Endometrial microvascular endothelial cells (primary cell): Measurements from ENCODE around the gene NEUROG2. TPM values are rescaled to one million over a fixed set of nuclear protein-coding genes. Genes with fewer than 3 reads are reported as not detected.

Experiments used
- in situ Hi-C: cut with HindIII; loops from 2 replicates; pipeline ENCODE4 v1.10.0; 2017; ENCODE audit warnings: low sequenced_read_pairs, low pct_unique_long_range_greater_than_20kb; ENCODE audit errors: inconsistent ontology term
- total RNA-seq: library from RNA; depleted of rRNA; stranded (reverse); fragments of >200 nt; gene quantifications from one replicate; pipeline ENCODE4 v1.2.3, GENCODE V29; 2015; ENCODE audit errors: inconsistent ontology term

NEUROG2 gene
- total RNA-seq, 1 donor from 2014 or later, result not detected

DNA sequence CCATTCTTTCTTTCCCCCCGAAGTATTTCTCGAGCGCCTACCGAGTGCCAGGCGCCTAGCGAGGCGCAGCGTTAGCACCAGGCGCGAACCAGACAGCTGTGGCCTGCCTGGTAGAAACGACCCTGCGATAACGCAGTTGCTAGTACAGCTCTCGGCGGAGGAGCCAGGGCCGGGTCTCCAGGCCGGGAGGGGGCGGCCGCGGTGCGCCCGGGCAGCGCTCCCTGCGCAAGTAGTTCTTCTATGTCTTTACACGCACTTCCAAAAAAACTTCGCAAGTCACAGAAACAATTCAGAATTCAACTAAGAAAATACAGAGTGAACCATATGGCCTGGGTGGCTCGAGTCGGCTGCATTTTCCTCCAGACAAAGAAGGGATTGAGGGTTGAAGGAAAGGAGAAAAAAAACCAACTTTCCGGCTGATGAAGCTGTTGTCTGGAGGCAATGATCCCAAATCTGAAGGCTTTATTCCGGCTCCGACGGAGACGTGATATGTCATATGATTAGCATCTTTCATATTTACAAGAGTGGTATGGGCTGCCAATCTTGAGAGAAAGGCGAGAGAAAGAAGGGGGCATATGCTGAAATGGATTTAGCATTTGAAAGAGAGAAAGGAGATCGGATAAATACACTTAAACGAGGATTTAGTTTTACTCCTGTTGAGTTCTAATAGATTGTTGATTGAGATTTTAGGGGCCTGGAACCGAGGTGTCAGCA, 7.2 kb upstream of the NEUROG2 start:
- in situ Hi-C loops, result loop anchor here (25.0 kb wide), 1 partner anchor 386 kb away; the partner anchor contains the start of gene FAM241A

DNA sequence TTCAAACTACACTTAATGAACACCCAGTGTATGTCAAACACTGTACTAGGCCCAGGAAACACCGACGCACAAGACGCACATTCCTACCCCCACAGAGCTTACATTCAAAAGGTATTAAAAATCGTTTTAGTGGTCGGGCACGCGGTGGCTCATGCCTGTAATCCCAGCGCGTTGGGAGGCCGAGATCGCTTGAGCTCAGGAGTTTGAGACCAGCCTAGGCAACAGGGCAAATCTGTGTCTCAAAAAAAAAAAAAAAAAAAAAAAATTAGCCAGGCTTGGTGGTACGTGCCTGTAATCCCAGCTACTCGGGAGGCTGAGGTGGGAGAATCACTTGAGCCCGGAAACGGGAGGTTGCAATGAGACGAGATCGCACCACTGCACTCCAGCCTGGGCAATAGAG, 6.5 kb upstream of the NEUROG2 start:
- in situ Hi-C loops, result loop anchor here (25.0 kb wide), 1 partner anchor 385 kb away; the partner anchor contains the start of gene FAM241A

DNA sequence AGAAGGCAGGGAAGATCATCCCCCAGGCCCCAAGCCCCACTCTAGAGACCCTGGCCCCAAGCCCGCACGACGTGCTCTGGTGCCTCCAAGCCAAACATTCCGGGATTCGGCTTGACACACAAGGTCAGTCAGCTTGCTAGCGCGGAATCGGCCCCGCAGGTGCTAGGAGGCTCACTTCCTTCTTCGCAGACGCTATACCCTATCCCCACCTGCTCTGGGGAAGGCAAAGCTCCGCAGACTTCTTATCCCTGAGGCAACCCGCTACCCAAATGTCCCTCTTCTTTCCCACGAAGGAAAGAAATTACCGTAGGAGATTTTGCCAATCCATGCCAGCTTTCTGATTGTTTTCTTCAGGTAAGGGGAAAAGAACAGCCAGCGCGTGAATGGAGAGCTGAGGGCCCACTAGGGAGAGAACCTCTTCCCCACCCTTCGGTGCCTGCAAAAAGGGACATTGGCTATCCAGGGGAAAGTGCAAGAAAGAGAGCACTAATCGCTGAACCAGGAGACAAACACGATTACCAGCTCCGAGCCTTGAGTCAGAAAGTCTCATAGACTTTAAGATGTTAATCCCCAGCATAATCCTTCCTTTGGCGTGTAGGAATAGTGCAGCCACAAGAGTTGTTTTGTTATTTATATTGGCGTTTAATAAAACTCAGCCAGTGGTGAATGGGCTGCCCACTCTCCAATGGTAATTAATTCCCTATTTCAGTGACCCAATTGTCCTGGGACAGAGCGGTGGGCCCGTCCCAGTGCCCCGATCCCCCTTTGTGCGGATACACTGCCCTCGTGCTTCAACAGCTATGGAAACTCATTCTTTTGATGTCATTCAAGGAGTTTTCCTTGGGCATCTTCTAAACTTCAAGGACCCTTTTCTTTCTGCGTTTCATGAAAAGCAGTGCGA, 5.4 kb upstream of the NEUROG2 start:
- in situ Hi-C loops, result loop anchor here (25.0 kb wide), 1 partner anchor 384 kb away; the partner anchor contains the start of gene FAM241A

DNA sequence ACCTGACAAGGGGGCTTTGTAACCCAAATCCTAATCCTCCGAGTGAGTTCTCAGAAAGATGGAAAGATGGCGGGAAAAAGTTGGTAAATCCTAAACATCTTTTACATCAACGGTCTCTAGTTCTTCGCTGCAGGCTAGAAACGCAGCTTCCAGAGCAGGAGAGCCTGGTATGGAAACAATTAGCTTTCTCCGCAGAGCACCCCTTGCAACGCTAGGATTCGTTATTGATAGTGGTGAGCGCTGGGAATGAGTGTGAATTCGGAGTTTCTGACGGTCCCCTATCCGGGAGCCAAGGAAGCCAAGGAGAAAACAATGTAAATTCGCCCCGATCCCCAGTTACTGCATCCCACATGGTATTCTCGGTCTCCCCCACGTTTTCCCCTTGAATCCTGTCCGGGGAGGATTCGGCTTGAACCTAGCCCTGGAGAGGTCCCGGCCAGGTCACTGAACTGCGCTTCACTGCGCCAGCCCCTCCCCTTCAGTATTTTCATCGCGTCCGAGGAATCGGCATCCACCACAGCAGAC, 4.7 kb upstream of the NEUROG2 start:
- in situ Hi-C loops, result loop anchor here (25.0 kb wide), 1 partner anchor 383 kb away; the partner anchor contains the start of gene FAM241A

DNA sequence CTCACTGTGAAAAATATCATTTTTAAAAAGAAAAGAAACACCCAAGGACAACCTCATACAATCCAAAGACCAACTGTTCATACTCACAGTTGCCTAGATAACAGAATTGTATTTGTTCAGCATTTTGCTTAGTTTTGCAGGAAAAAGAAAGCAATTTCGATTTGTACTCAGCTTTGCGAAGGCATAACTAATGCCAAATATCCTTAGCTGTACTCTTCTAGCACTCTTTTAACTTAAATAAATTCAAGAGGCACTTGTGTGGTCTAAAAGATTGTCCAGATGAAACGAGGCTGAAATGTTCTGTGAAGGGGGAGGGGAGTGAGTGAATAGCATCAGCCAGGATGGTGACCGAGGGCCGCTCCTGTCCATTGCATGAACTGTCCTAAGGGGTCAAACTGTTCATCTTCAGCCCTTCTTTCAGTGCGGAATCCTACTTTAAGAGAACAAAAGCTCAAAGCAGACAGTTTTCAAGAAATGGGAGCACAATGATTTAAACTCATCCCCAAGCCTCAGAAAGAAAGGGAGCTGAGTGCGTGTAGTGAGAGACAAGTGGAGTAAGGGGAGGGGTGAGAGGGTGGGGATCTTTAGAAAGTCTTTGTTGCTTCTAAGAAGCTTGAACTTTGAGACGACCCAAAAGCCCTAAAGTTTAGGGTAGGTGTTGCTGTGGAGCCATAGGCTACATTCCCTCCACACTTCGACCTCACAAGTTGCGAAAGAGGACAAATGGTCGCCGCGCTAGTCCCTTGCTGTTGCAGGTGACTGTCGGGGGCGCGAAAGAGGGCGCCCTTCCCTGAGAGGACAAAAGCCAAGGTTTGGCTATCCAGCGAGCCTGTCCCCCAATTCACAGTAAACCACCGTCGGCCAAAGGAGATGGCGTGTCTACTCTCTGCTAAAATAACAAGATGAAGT, 4.0 kb upstream of the NEUROG2 start:
- in situ Hi-C loops, result loop anchor here (25.0 kb wide), 1 partner anchor 383 kb away; the partner anchor contains the start of gene FAM241A

DNA sequence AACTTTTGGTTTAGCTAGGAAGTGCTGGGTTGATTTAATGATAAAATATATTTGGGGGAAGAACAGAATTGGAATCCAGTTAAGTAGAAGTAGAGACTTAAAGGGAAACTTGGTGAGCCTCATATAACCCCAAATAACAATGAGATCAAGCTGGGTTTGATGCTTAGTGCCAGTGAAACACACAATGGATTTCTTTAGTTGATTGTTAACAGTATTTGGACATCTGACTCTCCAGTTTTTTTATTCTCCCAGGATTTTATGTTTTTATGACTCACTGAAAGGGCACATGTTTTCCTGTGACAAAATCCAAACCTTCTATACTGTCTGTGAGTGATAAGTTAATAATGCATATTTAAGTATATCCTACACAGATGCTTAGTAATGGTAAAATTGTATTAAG, 2.7 kb upstream of the NEUROG2 start:
- in situ Hi-C loops, result loop anchor here (25.0 kb wide), 1 partner anchor 381 kb away; the partner anchor contains the start of gene FAM241A

DNA sequence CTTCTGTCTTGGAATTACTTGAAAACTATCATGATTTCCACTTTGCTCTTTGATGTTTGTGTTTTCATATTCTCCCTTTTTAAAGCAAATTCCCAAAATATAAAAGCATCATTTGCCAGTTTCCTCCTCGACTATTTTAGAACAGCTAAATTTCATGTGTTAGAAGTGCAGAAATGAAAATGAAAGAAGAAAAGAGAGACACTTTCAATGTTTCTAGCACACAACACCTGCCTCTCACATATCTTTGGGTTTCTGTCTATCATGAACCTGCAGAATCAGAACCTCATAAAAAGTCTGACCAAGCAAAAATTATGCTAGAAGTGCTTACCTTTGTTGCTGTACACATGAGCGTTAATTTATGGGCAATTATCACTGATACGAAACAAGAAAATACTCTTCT, 1.9 kb upstream of the NEUROG2 start:
- in situ Hi-C loops, result loop anchor here (25.0 kb wide), 1 partner anchor 381 kb away; the partner anchor contains the start of gene FAM241A

DNA sequence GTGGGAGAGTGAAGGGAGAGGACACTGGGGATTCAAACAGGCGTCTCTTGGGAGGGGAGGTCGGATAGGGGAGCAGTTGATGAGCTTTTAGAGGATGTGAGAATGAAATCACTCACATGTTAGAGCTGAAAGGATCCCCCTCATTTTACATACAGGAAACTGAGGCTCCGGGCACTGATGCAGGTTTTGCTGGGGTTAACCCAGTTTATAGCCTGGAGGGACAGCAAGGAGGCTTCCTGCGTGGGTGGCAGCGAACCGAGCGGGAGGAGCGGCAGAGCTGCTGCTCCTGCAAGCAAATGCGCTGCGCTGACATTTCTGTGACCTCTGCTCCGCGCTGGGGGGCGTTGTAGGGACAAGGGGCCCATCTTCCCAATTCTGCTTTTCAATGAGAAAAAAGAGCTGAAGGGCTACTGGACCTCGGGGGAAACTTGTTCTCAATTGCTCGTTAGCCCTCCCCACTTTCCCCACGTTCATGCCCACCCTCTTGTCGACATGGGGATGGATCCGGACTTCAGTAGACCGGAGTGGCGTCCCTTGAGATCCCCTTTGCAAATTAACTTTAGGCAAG, 1.2 kb upstream of the NEUROG2 start:
- in situ Hi-C loops, result loop anchor here (25.0 kb wide), 1 partner anchor 380 kb away; the partner anchor contains the start of gene FAM241A

DNA sequence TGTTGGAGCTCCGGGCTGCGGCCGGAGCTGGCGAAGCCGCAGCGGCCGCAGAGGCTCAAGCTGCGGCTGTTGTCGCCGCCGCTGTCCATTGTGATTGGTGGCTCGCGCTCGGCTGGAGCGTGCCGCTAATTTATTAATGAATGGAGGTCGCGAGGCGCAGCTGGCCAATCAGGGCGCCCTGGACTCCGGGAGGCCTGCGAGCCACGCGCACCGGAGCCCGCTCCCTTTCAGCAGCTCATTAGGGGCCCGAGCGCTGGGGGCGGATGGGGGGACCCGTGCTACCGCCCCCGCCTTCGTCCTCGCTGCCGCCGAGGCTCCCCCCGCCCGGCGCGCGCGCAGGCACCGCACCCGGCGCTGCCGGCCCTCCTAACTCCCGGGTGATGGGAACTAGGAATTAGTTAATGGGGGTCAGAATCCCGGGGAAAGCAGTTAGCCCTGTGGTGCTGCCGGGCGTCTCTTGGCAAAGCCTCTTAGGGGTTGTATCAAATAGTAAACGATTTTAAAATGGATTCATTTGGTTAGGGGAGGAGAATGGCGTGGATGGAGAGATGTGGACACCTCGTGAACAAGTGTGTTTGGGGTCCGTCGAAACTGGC, 589 bp upstream of the NEUROG2 start:
- in situ Hi-C loops, result loop anchor here (25.0 kb wide), 1 partner anchor 379 kb away; the partner anchor contains the start of gene FAM241A

DNA sequence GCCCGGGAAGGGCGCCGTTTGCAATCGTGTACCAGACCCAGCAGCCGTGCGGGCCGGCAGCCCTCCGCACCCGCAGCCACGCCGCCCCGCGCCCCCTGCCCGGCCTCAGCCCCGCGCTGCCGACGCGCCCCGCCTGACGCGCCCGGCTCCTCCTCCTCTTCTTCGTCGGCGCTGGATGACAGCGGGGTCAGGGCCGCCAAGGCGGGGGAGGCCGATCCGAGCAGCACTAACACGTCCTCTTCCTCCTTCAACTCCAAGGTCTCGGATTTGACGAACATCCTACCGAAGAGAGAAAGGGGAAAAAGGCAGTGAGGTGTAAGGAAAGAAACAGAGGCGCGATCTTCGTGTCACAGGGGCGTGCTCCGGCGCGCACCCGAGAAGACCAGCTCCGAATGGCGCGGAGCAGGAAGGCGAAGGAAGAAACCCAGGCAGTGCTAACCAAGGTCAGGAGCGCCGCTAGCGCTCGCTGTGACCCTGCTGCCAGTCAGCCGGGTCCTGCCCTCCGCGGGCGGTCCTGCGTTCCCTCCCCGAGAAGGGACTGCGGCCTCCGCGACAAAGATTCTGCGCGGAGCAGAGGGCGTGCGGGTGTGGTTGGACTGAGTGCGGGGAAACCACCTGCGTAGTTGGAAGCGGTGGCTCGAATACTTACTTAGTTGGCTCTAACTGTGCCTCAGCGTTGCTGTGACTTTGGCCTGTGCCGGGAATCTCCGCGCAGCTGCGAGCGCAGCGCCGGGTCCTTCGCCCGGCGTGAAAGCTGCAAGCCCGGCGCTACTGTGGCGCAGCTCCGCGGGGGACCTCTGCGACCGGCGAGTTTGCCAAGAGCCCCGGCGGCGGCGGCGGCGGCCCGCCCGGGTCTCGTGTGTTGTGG, 548 bp downstream of the NEUROG2 start:
- in situ Hi-C loops, result loop anchor here (25.0 kb wide), 1 partner anchor 378 kb away; the partner anchor contains the start of gene FAM241A

DNA sequence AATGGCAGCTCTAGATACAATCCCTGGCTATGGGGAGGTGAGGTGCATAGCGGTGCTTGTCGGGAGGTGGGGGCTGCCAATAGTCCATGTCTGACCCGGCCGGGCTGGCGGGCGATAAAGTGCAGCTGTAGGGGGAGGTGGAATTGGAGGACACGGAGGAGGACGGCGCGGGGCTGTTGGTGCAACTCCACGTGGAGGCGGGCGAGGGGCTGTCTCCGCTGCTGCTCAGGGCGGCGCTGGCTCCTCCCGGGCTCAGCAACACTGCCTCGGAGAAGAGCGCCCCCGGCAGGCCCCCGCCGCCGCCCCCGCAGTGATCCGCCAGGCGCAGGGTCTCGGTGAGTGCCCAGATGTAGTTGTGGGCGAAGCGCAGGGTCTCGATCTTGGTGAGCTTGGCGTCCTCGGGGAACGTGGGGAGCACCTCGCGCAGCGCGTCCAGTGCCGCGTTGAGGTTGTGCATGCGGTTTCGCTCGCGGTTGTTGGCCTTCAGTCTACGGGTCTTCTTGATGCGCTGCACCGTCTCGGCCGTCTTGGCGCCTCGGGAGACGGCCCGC, 1.3 kb downstream of the NEUROG2 start:
- in situ Hi-C loops, result loop anchor here (25.0 kb wide), 1 partner anchor 377 kb away; the partner anchor contains the start of gene FAM241A

DNA sequence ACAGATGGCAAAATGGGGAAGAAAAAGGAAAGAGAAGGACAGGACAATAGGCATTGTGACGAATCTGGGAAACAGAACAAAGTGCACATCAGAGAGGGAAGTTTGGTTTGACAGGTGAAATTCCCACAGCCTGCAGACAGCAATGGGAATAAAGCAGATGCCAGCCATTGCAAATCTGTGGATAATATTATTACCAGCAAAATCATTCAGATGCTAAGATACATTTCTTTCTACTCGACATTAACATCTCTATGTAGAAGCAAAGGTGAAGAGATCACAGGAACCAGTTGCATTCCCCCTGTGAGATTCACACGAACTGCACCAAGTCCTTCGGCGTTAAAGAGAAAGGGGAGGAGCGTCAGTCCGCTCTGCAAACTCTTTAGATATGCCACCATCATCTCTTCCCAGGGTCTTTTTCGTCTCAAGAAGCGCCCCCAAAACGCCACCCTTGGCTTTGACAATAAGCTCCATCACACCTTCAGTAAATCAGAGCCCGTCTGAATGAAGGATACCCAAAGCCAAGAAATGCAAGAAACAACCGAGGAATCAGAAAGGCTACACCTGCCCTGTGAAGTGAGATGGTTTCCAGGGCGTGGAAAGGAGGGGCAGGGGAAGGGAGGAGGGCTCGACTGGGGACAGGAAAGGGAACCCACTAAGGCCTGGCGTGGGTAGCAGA, 1.9 kb downstream of the NEUROG2 start:
- in situ Hi-C loops, result loop anchor here (25.0 kb wide), 1 partner anchor 377 kb away; the partner anchor contains the start of gene FAM241A

DNA sequence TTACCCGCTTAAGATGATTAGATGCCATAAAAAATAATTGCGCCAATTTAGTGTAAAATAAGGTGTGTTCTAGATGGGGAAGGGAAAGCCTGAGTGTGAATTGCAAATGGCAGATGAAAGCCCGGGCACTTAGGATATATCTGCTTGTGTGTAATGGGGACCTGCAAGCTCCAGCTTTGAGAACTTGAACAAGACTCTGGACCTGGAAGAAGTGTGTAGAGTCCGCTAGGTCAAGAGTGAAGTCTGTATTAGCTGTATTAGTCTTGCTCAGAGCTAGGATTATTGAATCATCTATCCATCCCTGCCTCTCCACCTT, 4.2 kb downstream of the NEUROG2 start:
- in situ Hi-C loops, result loop anchor here (25.0 kb wide), 1 partner anchor 374 kb away; the partner anchor contains the start of gene FAM241A

DNA sequence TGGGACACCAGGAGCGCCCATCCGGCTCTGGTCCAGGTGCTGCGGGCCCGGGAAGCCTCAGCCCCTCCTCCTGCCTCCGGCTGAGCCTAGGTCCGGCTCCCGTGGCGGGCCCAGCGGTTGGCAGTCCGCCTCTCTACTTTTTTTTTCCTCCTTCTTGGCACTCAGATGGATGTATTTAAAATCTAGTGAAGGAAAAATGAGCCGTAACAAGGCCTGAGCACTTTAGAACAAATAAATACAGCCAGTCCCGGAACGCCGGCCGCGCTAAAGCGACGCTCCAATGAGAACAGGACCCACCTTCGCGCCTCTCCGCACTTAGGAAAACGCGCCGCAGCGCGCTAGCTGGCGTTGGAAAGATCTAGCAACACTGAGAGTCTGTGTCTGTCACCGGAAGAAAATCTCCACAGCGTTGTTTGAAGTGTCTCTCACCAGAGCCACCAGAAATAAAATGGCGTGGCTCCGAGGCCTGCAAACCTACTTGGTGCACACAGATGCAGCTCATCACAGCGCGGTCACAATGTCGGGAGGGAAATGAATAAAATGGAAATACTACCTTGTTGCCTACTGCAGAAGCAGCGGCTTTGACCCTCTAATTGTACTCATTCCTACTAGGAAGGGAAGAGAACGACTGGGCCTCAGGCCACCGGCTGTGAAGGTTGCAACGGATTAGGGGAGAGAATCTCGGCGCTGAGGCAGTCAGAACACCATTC, 4.7 kb downstream of the NEUROG2 start:
- in situ Hi-C loops, result loop anchor here (25.0 kb wide), 1 partner anchor 374 kb away; the partner anchor contains the start of gene FAM241A
